ENCODE data around the gene PLXND1.
"Not testable (repeated sequence)": the region's sequence is repeated elsewhere in the genome, so short reads cannot be mapped to it uniquely, and the experiment has no call there.

PLXND1 gene, protein sequence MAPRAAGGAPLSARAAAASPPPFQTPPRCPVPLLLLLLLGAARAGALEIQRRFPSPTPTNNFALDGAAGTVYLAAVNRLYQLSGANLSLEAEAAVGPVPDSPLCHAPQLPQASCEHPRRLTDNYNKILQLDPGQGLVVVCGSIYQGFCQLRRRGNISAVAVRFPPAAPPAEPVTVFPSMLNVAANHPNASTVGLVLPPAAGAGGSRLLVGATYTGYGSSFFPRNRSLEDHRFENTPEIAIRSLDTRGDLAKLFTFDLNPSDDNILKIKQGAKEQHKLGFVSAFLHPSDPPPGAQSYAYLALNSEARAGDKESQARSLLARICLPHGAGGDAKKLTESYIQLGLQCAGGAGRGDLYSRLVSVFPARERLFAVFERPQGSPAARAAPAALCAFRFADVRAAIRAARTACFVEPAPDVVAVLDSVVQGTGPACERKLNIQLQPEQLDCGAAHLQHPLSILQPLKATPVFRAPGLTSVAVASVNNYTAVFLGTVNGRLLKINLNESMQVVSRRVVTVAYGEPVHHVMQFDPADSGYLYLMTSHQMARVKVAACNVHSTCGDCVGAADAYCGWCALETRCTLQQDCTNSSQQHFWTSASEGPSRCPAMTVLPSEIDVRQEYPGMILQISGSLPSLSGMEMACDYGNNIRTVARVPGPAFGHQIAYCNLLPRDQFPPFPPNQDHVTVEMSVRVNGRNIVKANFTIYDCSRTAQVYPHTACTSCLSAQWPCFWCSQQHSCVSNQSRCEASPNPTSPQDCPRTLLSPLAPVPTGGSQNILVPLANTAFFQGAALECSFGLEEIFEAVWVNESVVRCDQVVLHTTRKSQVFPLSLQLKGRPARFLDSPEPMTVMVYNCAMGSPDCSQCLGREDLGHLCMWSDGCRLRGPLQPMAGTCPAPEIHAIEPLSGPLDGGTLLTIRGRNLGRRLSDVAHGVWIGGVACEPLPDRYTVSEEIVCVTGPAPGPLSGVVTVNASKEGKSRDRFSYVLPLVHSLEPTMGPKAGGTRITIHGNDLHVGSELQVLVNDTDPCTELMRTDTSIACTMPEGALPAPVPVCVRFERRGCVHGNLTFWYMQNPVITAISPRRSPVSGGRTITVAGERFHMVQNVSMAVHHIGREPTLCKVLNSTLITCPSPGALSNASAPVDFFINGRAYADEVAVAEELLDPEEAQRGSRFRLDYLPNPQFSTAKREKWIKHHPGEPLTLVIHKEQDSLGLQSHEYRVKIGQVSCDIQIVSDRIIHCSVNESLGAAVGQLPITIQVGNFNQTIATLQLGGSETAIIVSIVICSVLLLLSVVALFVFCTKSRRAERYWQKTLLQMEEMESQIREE (N-terminal part only)

GRCh38 chr3:129606636-129607390 is at the start of gene PLXND1:
Gene PLXND1, minus strand, starts transcription at chr3:129606676. Its CDS starts 37 bp downstream, at chr3:129606639.
- no peak for DNase-seq (ENCODE audit: low spot score)

DNA sequence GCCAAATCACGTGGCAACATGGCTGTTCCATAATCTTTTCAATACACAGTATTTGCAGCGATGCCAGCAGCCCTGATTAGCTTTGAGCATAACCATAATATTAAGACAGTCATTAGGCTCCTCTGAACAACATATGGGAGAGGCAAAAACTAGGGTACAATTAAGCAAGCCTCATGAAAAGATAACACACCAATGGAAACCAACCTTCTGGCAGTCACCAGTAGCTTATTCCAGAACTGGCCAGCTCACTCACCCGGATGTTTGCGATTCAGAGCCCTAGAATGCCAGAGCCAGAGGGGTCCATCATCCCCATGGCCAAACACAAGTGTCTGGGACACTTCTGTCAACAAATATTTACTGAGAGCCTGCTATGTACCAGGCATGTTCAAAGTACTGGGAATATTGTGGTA is 48.8 kb upstream of the PLXND1 start:
- no peak for DNase-seq (ENCODE audit: low spot score)

- DNase-seq (ENCODE audit: low spot score): no peak
Observed at GRCh38 chr3:129654131-129654530, 47.7 kb upstream of the PLXND1 start.

DNA sequence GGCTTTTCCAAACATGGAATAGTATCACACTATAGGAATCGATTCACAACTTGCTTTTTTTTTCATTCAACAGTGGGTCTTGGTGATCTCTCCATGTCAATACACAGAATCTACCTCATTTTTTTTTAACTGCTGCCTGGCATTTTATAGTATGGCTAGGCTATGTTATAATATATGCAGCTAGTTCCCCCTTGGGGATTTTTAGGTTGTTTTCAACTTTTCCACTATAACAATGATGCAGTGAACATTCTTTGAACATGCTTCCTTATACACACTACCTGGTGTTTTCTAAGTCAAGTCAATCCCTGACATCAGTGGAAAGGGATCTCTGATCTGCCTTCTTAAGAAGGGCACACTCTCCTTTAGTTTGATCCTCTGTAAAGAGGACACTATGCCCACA is 46.5 kb upstream of the PLXND1 start:
- no peak for DNase-seq (ENCODE audit: low spot score)

DNA sequence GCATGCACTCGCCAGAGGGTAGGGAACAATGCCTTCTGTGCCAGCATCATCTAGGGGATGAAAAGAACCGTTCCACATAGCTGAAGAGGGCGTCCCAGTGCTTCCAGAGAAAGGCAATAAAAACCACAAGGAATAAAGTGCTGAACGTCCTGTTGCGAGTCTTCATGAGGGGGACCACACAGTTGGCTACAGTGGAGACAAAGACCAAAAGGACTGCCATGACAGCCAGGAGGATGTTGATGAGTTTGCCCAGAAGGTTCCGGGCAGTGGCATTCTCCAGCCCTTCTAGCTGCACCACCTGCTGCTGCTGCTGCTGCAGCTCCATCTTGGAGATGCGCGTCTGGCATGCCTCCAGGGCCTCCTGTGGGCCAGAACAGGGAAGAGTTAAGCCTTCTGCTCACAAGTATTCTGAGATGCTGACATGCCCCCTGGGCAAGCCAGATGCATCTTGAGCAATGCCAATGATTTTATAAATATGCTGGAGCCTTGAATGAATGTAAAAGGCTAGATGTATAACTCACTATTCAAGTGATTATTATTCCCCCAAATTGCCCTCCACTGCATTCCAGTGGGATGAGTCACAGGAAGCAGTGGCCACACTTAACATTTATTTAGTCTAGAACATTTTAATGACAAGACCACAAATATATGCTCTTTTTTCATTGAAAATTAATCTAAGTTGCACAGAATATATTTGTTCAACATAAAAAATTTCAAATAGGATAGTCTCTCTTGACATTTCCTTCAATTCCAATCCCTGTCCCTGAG is 45.1 kb upstream of the PLXND1 start:
- DNase-seq (ENCODE audit: low spot score): peak; percentile 63

DNA sequence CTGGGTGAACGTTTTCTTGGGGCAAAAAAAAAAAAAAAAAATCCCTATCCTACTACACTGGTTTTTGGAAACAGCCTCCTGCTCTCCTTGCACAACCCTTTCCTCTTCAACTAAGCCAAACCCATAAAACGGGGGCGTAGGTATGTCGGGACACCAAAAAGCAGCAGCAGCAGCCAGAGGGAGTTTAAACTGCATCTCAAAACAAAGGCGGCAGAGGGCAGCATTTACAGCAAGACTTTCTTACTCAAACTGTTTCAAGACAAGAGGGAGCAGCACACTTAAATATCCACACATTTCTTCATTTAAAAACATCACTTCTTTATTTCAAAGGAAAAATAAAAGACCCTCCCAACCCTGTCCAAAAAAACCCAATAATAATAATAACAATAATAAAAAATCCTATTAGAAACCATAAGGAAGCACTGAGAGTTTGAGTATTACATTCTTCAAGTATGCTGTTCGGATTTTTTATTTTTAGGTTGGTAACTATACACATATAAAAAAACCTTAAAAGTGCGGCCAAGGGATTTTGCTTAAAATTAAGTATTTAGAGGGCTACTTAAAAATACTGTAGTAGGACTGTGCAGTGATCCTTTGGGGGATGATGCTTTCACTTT is 43.9 kb upstream of the PLXND1 start:
- DNase-seq (ENCODE audit: low spot score): peak; percentile 76

DNA sequence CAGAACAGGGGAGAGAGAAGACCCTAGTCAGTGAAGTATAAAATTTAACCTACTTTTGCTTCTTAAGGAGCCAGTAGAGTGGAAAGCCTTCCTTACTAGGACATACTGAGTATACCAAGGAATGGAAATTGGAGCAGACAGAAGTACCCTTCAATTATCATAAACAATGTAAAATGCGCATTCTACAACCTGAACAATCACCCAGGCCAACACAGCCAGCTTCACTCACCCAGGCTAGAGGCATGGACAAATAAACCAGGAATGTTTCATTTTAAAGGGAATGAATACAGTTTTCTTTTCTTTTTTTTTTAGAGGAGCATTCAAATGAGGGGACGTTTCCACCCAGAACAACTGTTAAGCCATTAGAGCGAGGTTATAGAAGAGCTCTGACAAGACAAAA is 41.9 kb upstream of the PLXND1 start:
- DNase-seq (ENCODE audit: low spot score): no peak

DNA sequence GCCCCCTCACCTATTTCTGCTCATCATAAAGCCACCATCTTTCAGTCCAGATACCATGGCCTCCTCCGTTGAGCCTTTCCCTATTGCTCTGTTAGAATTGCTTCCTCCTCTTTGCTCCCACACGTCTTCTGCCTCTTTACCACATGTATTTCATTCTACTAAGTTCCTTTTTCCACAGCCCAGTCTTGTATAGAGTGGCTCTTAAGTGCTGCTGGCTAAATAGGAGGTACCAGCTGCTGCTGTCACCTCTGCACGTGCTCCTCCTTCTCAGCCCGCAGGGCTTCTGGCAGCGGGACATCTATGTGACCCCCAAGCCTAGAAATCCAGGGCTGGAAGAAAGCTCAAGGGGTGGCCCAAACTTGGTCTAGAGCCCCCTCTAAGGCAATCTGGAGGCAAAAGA is 38.8 kb upstream of the PLXND1 start:
- DNase-seq (ENCODE audit: low spot score): no peak

DNA sequence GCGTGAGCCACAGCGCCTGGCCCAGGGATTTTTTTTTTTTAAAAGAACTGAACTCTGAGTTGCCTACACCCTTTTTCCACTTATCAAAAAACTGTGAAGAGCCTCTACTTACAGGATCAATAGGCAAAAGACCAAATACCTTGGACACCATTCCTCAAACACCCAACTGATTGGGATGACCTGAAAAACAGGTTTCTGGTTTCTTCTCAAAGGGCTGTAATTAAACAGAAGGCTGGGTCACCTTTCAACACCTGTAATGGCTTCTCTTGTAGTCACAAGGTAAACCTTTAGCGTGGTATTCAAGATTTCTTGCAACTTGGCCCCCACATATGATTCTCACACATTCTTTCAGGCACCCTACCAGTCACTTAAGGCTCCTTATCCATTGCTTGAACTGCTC is 38.4 kb upstream of the PLXND1 start:
- DNase-seq (ENCODE audit: low spot score): no peak

- DNase-seq (ENCODE audit: low spot score): not testable (repeated sequence)
Observed at GRCh38 chr3:129641567-129642260, 35.2 kb upstream of the PLXND1 start.

- DNase-seq (ENCODE audit: low spot score): not testable (repeated sequence)
Observed at GRCh38 chr3:129640985-129641384, 34.5 kb upstream of the PLXND1 start.

DNA sequence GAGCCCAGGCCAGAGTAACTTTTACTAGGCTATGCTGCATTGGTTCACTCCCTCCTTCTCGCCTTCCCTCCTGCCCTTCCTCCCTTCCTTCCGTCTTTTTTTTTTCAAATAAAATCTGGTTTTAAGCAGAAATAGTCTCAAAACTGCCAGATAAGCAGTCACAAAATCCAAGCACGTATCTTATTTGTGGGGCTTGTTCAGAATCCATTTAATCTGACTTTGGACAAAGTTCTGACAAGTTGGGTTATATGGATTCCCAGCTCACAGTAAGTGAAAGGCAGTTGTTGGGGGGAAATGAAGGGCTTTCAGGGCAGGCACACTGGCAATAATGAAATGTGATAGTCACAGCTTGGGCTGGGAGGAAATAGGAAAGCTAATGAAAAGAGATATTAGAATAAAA is 32.0 kb upstream of the PLXND1 start:
- DNase-seq (ENCODE audit: low spot score): no peak

- DNase-seq (ENCODE audit: low spot score): no peak
Observed at GRCh38 chr3:129636082-129636481, 29.6 kb upstream of the PLXND1 start.

DNA sequence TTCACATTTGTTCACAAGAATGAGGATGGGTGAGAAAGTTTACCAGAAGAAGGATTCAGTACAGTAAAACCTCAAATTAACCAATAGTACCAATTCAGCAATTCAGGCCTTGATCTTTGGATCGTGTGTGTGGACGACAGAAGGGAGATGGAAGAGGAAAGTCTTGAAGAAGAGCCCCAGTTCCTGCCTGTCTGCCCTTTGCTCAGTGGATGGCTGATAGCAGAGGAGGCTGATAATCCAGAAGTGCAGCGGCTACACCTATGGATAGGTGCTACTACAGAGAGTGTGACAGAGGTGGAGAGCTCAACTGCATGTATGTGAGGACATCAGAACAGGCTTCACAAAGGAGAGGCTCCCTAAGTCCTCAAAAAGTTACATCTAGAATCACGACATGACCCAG is 29.2 kb upstream of the PLXND1 start:
- DNase-seq (ENCODE audit: low spot score): no peak

- DNase-seq (ENCODE audit: low spot score): no peak
Observed at GRCh38 chr3:129633751-129634481, 27.4 kb upstream of the PLXND1 start.

DNA sequence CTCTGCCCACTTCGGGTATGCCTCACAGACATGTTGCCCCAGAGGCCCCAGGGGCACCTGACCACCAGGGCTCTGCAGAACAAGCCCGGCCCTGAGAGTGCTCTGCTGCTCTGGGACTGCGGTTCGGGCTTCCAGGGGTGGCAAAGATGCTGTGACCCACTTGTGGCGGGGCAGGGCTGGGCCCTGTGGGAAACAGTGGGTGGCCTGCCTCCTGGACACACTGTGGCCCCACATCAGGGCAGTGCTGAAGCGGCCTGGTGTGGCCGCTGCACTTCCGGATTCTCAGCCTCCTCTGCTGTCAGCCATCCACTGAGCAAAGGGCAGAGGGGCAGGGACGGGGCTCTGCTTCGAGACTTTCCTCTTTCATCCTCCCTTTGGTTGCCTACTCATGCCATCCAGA is 26.5 kb upstream of the PLXND1 start:
- DNase-seq (ENCODE audit: low spot score): no peak

GRCh38 chr3:129632556-129632955 is 26.1 kb upstream of the PLXND1 start:
- DNase-seq (ENCODE audit: low spot score): no peak

GRCh38 chr3:129632056-129632455 is 25.6 kb upstream of the PLXND1 start:
- DNase-seq (ENCODE audit: low spot score): no peak

DNA sequence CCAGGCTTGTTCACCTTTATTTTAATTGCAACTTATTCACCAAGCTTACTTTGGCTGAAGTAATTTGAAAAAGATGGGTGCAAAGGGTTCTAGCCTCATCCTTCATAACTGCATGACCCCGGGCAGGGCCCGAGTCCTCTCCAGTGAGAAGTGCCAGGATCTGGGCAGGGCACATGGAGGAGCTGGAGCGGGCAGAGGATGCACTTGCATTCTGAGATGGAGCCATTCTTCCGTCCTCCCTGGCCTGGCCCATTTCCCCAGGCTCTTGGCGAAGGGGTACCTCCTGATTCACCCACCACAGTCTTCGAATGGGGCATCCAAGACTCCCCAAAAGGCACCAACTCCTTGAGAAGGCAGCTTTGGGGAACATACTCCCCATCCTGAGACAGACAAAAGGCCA is 22.5 kb upstream of the PLXND1 start:
- no peak for DNase-seq (ENCODE audit: low spot score)
